Loucy (cell line): ENCODE results near the gene MGAT5.

ENCODE experiments used
- CTCF ChIP-seq: fragments of 200-600 bp; sonication (generic); conservative IDR thresholded peaks from 2 replicates; pipeline ENCODE4 v1.5.1; 2014; ENCODE audit warnings: mild to moderate bottlenecking, antibody characterized with exemption, low read length
- EZH2phosphoT487 ChIP-seq: fragments of 200-600 bp; IDR thresholded peaks from 2 replicates; pipeline ENCODE4 v1.6.1; 2018; ENCODE audit warnings: antibody characterized with exemption, mild to moderate bottlenecking, moderate library complexity, borderline replicate concordance

- TF ChIP-seq CTCF (no peak), EZH2phosphoT487 (no peak)
Observed at GRCh38 chr2:134458950-134459349, 205.1 kb downstream of the MGAT5 start.
